Measurements from ENCODE around the gene BRD3. TPM values are rescaled to one million over a fixed set of nuclear protein-coding genes. Genes with fewer than 3 reads are reported as not detected.
"Not testable (repeated sequence)": the region's sequence is repeated elsewhere in the genome, so short reads cannot be mapped to it uniquely, and the experiment has no call there.

BRD3 gene
- polyA plus RNA-seq, 1 donor (not counting 4 experiments of a cell fraction or from before 2014, with no cell fraction given): 3.3 TPM

- peak overlapping the region; percentile 83 for H3K4me2 ChIP-seq (ENCODE audit: control insufficient read depth, extremely low read depth, insufficient read depth, low read depth, low read length)
- H3K4me3 ChIP-seq (ENCODE audit: control insufficient read depth in 2 of 3, extremely low read depth in 1 of 3, insufficient read depth in 2 of 3, low read depth in 1 of 3, low read length in 3 of 3): peak overlapping the region in 2 of 3 experiments; percentile 56 to 78
- H3K36me3 ChIP-seq (ENCODE audit: control insufficient read depth in 2 of 2, extremely low read depth in 1 of 2, insufficient read depth in 2 of 2, low read length in 2 of 2): peaks cover 3 to 6% of the 10 kb centered on the region in 2 experiments
- peaks cover 25% of the 10 kb centered on the region for H3K4me1 ChIP-seq (ENCODE audit: control insufficient read depth, extremely low read depth, insufficient read depth, low read length)
- FAIRE-seq: no peak
- DNase-seq (ENCODE audit: low read depth, low spot score): no peak
- H3K9me1 ChIP-seq (ENCODE audit: control insufficient read depth, extremely low read depth, insufficient read depth, low read length): peaks cover 5% of the 10 kb centered on the region
- peaks cover 71% of the 10 kb centered on the region for H3K79me2 ChIP-seq (ENCODE audit: control insufficient read depth, insufficient read depth, low read length)
- H3K9me3 ChIP-seq (ENCODE audit: control insufficient read depth, low read depth, low read length): no peaks in the 10 kb centered on the region
- H2AFZ ChIP-seq (ENCODE audit: control insufficient read depth, low read length): no peak overlapping the region
- H3K27ac ChIP-seq (ENCODE audit: control insufficient read depth, insufficient read depth, low read length): no peak overlapping the region
- H3K27me3 ChIP-seq (ENCODE audit: control insufficient read depth, extremely low read depth, insufficient read depth, low read length): no peaks in the 10 kb centered on the region
- no peak for TF ChIP-seq EZH2 (IDR thresholded peaks at IDR 0.05; ENCODE audit: low read length)
- TF ChIP-seq CTCF (optimal IDR thresholded peaks at IDR 0.05 in 1 of 3, IDR thresholded peaks at IDR 0.05 in 1 of 3, conservative IDR thresholded peaks at IDR 0.05 in 1 of 3; ENCODE audit: extremely low read depth in 1 of 3, insufficient read depth in 2 of 3, low read length in 3 of 3): no peak
- H3K9ac ChIP-seq (ENCODE audit: control insufficient read depth, extremely low read depth, insufficient read depth, low read length): peak overlapping the region; percentile 80
- dilution Hi-C loops (cut with MboI; ENCODE audit: extremely low pct_ligation_motif_present, low sequenced_read_pairs): no loop called here
- H4K20me1 ChIP-seq (ENCODE audit: control insufficient read depth, extremely low read depth, insufficient read depth, low read length): peaks cover 29% of the 10 kb centered on the region
These were observed 78.0 kb downstream of the BRD3 start for GRCh38 chr9:133989625-133990365.

- H3K9me3 ChIP-seq (ENCODE audit: control insufficient read depth, low read depth, low read length); DNase-seq (ENCODE audit: low read depth, low spot score); H3K36me3 ChIP-seq (ENCODE audit: control insufficient read depth in 2 of 2, extremely low read depth in 1 of 2, insufficient read depth in 2 of 2, low read length in 2 of 2); H3K27ac ChIP-seq (ENCODE audit: control insufficient read depth, insufficient read depth, low read length); H3K9ac ChIP-seq (ENCODE audit: control insufficient read depth, extremely low read depth, insufficient read depth, low read length); H3K4me2 ChIP-seq (ENCODE audit: control insufficient read depth, extremely low read depth, insufficient read depth, low read depth, low read length); H3K27me3 ChIP-seq (ENCODE audit: control insufficient read depth, extremely low read depth, insufficient read depth, low read length); H3K9me1 ChIP-seq (ENCODE audit: control insufficient read depth, extremely low read depth, insufficient read depth, low read length); FAIRE-seq; H3K4me3 ChIP-seq (ENCODE audit: control insufficient read depth in 2 of 3, extremely low read depth in 1 of 3, insufficient read depth in 2 of 3, low read depth in 1 of 3, low read length in 3 of 3); H2AFZ ChIP-seq (ENCODE audit: control insufficient read depth, low read length); dilution Hi-C loops (cut with MboI; ENCODE audit: extremely low pct_ligation_motif_present, low sequenced_read_pairs): not testable (repeated sequence)
- H3K79me2 ChIP-seq (ENCODE audit: control insufficient read depth, insufficient read depth, low read length): peaks cover 80% of the 10 kb centered on the region
- H3K4me1 ChIP-seq (ENCODE audit: control insufficient read depth, extremely low read depth, insufficient read depth, low read length): peaks cover 19% of the 10 kb centered on the region
- H4K20me1 ChIP-seq (ENCODE audit: control insufficient read depth, extremely low read depth, insufficient read depth, low read length): peaks cover 29% of the 10 kb centered on the region
These were observed 79.1 kb downstream of the BRD3 start for GRCh38 chr9:133988771-133989170.
